A549 treated with AZD9567 at 1 μM for 4 hours (cell line): ENCODE data around the gene TM6SF1. TPM values are rescaled to one million over a fixed set of nuclear protein-coding genes. Genes with fewer than 3 reads are reported as not detected.

Source experiments
- total RNA-seq: library from RNA; stranded (reverse); fragments of 200-300 nt; extraction: Qiagen RNA extraction; gene quantifications from 5 replicates; pipeline ENCODE4 v1.2.3, GENCODE V29; 2022; ENCODE audit not compliant: insufficient read depth

Gene TM6SF1
- total RNA-seq = 0.07 to 0.13 TPM (median 0.10 TPM) in 4 of 5 replicates, not detected in the other

DNA sequence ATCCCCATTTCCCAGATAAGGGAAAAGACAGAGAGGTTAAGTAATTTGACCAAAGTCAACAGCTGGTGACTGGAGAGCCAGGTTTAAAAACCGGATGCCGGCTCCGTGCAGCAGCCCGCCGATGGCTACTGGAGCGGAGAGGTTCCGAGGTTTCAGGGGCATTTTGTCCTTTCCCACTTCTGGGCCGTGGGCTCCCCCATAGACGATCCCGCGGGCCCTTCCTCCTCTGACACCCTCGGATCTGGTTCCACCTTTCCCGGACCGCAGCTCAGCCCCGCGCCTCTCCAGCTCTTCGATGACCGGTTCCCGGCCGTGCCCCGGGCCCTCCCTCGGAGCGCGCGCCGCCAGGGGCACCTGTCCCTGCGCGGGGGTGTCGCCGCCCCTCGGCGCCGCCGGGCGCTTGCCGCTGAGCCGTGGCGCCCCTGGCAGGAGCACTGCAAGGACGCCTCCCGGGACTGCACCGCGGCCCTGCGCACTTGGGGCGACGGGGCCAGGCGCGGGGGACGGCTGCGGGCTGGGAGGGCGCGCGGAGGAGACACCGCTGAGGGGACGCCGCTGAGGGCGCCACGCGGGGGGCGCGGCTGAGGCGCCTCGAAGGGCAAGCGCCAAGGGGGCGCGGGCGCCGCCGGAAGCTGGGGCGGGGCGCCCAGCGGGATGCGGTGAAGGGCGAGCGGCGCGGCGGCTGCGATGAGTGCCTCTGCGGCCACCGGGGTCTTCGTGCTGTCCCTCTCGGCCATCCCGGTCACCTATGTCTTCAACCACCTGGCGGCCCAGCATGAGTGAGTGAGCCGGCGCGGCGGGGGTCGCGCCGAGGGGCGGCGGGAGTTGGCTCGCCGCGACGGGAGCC, at the start of gene TM6SF1:
Gene TM6SF1 (plus strand): TSS at position 652 of the 847 bp plus-strand sequence. CDS start 36 bp downstream, at position 688.

DNA sequence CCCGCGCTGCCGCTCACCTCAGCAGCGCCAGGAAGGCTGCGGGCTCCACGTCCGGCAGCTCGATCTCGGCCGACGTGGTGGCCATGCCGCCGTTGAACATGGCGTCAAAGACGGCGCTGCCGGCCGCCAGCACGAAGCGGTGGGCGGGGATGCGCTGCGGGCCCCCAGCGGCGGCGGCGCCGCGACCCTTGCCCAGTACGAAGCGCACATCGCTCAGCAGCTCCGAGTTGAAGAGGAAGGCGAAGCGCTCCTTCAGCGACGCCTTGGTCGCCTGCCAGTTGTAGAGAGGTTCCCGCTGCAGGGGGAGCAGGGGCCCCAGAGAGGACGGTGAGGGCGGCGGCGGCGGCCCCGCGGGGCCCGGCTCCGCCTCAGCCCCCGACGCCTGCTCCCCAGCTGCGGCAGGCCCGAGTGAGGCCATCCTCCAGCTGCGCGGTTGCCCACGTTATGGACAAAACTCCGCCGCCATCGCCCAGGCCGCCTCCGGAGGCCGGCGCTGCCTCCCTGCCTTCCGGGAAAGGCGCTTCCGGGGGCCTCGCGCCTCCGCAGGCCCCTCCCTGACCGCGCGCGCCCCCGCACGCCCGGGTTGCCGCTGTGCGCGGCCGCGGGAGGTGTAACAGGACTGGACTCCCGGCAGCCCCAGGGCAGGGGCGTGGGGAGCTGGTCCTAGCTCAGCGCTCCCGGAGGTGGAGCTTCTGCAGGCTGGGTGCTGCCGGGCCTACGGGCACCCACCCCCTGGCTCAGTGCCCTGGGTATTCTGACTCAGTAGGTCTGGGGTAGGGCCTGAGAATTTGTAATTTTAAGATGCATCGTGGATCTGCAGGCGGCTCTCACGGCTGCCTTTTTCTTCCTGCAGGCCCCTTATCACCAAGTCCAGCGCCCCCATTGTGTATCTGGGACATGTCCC, 40.5 kb upstream of the TM6SF1 start, which contains the start of gene BTBD1:
Gene BTBD1 (minus strand): TSS at position 519 of the 904 bp plus-strand sequence. CDS start 101 bp downstream, at position 418.

Other genes with a start within 250 kb of the TM6SF1 start
- 10.7 to 20.5 TPM (median 15.9 TPM) in 5 replicates for gene HOMER2, start 154.9 kb upstream of the TM6SF1 start, total RNA-seq
- 42.8 to 61.8 TPM (median 47.5 TPM) in 5 replicates for gene RAMAC, start 121.4 kb upstream of the TM6SF1 start, total RNA-seq
- 45.7 to 99.4 TPM (median 47.6 TPM) in 5 replicates for gene C15orf40, start 96.0 kb upstream of the TM6SF1 start, total RNA-seq
- 47.1 to 79.5 TPM (median 57.9 TPM) in 5 replicates for gene BTBD1, start 40.4 kb upstream of the TM6SF1 start, total RNA-seq
- gene HDGFL3, start 100.2 kb downstream of the TM6SF1 start, total RNA-seq = 42.3 to 58.7 TPM (median 52.1 TPM) in 5 replicates
- gene BNC1, start 177.0 kb downstream of the TM6SF1 start, total RNA-seq = 0.57 to 0.69 TPM (median 0.62 TPM) in 5 replicates